GM19099 (cell line): ENCODE data around the gene LY6G6C.

Experiments
- POLR2A ChIP-seq: IDR thresholded peaks from 3 replicates; pipeline ENCODE4 v1.6.1; 2011; ENCODE audit warnings: low read depth; ENCODE audit not compliant: insufficient read length; ENCODE audit errors: extremely low read depth

The LY6G6C gene

GRCh38 chr6:31721351-31722020 is at the start of gene LY6G6C:
Gene LY6G6C (minus strand): TSS chr6:31721746. CDS start chr6:31721679, 67 bp downstream.
- no peak for TF ChIP-seq POLR2A

GRCh38 chr6:31770860-31771259 is 49.3 kb upstream of the LY6G6C start:
- no peak for TF ChIP-seq POLR2A

- no peak for TF ChIP-seq POLR2A
These were observed 48.3 kb upstream of the LY6G6C start for GRCh38 chr6:31769684-31770371.

- TF ChIP-seq POLR2A: no peak
These were observed 47.1 kb upstream of the LY6G6C start for GRCh38 chr6:31768363-31769257.

GRCh38 chr6:31767096-31767645 is 45.6 kb upstream of the LY6G6C start:
- no peak for TF ChIP-seq POLR2A

- TF ChIP-seq POLR2A: no peak
These were observed 44.6 kb upstream of the LY6G6C start for GRCh38 chr6:31765910-31766794.

- no peak for TF ChIP-seq POLR2A
These were observed 44.0 kb upstream of the LY6G6C start for GRCh38 chr6:31765559-31765909.

- TF ChIP-seq POLR2A: no peak
These were observed 42.7 kb upstream of the LY6G6C start for GRCh38 chr6:31764198-31764597.

- no peak for TF ChIP-seq POLR2A
These were observed 42.0 kb upstream of the LY6G6C start for GRCh38 chr6:31763619-31763940.

- TF ChIP-seq POLR2A: no peak
These were observed 41.5 kb upstream of the LY6G6C start for GRCh38 chr6:31762878-31763618.

- no peak for TF ChIP-seq POLR2A
These were observed 40.8 kb upstream of the LY6G6C start, which contains the start of gene SAPCD1 for GRCh38 chr6:31762356-31762755. Gene SAPCD1 (plus strand): TSS chr6:31762656. CDS start chr6:31763055, 399 bp downstream.

- no peak for TF ChIP-seq POLR2A
These were observed 39.8 kb upstream of the LY6G6C start for GRCh38 chr6:31761343-31761742.

- no peak for TF ChIP-seq POLR2A
These were observed 39.2 kb upstream of the LY6G6C start for GRCh38 chr6:31760790-31761189.

- no peak for TF ChIP-seq POLR2A
These were observed 36.7 kb upstream of the LY6G6C start for GRCh38 chr6:31758281-31758680.

- TF ChIP-seq POLR2A: no peak
These were observed 31.3 kb upstream of the LY6G6C start for GRCh38 chr6:31752739-31753319.
